ENCODE measurements around the gene SMAP1.

GRCh38 chr6:70903665-70904452, 236.2 kb downstream of the SMAP1 start:
- TF ChIP-seq CTCF (IDR thresholded peaks at IDR 0.05; ENCODE audit: borderline replicate concordance, extremely low read depth, low read length, poor library complexity, severe bottlenecking) (no peak), EZH2 (IDR thresholded peaks at IDR 0.05; ENCODE audit: borderline replicate concordance, low read depth, low read length, severe bottlenecking) (no peak)

Measured in DND-41 (cell line).